Heart left ventricle (tissue), 13 donors: ENCODE measurements around the gene CLPTM1L.

Source experiments
- CTCF ChIP-seq, 12 donors: fragments of 200-600 bp; sonication (generic) in 4 of 12; IDR thresholded peaks; one replicate each; pipeline versions ENCODE4 v1.5.0 to v1.8.0; 2018 to 2022; ENCODE audit warnings: antibody characterized with exemption in 12 of 12, mild to moderate bottlenecking in 5 of 12
- POLR2A ChIP-seq, 2 donors: fragments of 450-650 bp; IDR thresholded peaks; one replicate each; pipeline ENCODE4 v1.6.1; 2017; ENCODE audit warnings: antibody characterized with exemption in 2 of 2, mild to moderate bottlenecking in 2 of 2, moderate library complexity in 2 of 2
- donor health status: ischemic (EF 13 %, LVEDD 7.1; RV severe dilation, severe dysfunction).
- donor health status: DM: no; HTN: yes; CAD: no.
- donor health status: DM: no; HTN: no; CAD: no.
- donor health status: ischemic (EF 25% LVEDD 6.9; RV normal size, moderate dysfunction).
- donor health status: ischemic (EF 25% LVEDD 5.7; RV mildly dilated, moderate dysfunction).
- donor health status: ischemic (EF 35%, LVEDD 5.7; RV mildly dilated, moderate dysfunction).
- donor health status: nonischemic (EF 11% LVEDD 7.7; RV severe dilation, severe dysfunction).
- donor health status: DM: yes; HTN: yes; CAD: no.
- donor health status: PGD.
- donor health status: ischemic (EF 29% LVEDD 5.4; RV normal size, mild dysfunction).
- donor health status: nonischemic (EF 23%, LVEDD 6.1; RV moderate dilation, normal function).

- TF ChIP-seq CTCF (IDR thresholded peaks at IDR 0.05) (no peak), POLR2A (IDR thresholded peaks at IDR 0.05) (no peak)
Observed at GRCh38 chr5:1367149-1367548, 22.2 kb upstream of the CLPTM1L start.
